ENCODE results near the gene USH2A.

The USH2A gene

DNA sequence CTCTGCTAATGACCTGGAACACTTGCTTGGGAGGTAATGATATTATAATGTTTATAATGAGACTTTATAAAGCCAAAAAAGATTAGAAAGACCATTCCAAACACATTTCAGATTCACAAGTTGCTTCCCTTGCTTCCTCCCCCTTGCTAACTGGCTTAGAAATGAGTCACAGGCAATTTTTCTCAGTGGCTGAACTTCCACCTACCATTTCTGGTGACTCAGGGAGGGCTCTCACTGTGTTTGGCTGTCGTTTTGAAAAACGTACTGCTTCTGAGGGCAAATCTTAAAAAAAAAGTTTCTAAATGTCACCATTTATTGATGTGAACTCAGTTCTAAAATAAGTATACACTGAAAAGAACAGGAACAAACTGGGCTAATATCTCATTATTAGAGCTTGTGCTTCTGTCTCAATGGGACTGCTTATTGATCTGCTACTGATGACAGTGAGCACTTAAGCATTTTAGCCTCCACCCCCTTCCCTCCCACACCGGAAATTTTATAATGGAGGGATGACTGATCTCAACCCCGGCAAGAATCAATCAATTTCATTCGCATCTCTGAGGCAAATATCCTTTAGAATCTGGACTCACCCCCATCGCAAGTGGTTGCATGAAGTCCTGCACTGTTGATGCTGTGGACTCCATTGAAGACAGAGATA lies 577.9 kb downstream of the USH2A start:
- no peak for DNase-seq

DNA sequence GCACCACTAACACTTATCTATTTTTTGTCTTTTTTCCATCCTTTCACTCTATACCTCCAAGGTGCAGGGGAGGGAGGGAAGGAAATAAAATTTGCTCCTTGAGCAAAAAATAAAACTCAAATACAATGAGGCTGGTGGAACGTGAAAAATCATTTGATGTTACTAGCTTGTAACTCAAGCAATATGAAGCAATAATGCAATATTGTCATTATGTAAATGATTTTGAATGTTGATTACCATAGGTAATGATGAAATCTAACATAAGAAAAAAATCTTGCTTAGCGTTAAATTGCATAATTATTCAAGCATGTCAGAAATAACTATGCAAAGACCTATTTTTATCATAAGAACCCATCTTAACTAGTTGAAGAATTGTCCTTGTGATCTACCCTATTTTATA lies 578.5 kb downstream of the USH2A start:
- DNase-seq, result no peak
- TF ChIP-seq GATA1 (IDR thresholded peaks at IDR 0.05; ENCODE audit: low read depth, low read length), result no peak
- no peak for TF ChIP-seq POLR2A (IDR thresholded peaks at IDR 0.05; ENCODE audit: low read length)

More for the DNA sequence above, 577.9 kb downstream of the USH2A start:
- TF ChIP-seq POLR2A (IDR thresholded peaks at IDR 0.05; ENCODE audit: low read length) (no peak), GATA1 (IDR thresholded peaks at IDR 0.05; ENCODE audit: low read depth, low read length) (no peak)

- DNase-seq, result no peak
- TF ChIP-seq GATA1 (IDR thresholded peaks at IDR 0.05; ENCODE audit: low read depth, low read length), result no peak
- TF ChIP-seq POLR2A (IDR thresholded peaks at IDR 0.05; ENCODE audit: low read length), result no peak
Measured at GRCh38 chr1:215844266-215844665, 579.0 kb downstream of the USH2A start.

GRCh38 chr1:215842905-215843304 lies 580.3 kb downstream of the USH2A start:
- no peak for DNase-seq
- TF ChIP-seq GATA1 (IDR thresholded peaks at IDR 0.05; ENCODE audit: low read depth, low read length) (no peak), POLR2A (IDR thresholded peaks at IDR 0.05; ENCODE audit: low read length) (no peak)

DNA sequence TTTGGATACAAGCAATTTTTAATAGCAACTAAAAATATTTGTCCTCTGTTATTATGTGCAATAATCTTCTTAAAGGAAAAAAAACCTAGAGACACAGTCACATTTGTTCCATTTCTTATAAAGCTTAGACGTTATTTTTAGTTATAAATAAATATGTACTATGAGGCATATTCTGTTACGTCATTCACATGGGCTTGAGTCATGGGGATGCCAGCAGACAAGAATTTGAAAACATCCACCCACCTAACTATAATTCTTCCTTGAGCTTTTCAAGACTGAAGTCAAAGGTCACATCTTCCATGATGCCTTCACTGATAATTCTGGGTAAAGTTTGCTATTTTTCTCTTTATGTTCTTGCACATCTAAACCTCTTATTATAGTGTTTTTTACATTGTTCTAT lies 587.3 kb downstream of the USH2A start:
- TF ChIP-seq POLR2A (IDR thresholded peaks at IDR 0.05; ENCODE audit: low read length) (no peak), GATA1 (IDR thresholded peaks at IDR 0.05; ENCODE audit: low read depth, low read length) (no peak)
- no peak for DNase-seq

- DNase-seq, result no peak
- TF ChIP-seq GATA1 (IDR thresholded peaks at IDR 0.05; ENCODE audit: low read depth, low read length), result no peak
- TF ChIP-seq POLR2A (IDR thresholded peaks at IDR 0.05; ENCODE audit: low read length), result no peak
Measured at GRCh38 chr1:215833941-215834729, 589.1 kb downstream of the USH2A start.

DNA sequence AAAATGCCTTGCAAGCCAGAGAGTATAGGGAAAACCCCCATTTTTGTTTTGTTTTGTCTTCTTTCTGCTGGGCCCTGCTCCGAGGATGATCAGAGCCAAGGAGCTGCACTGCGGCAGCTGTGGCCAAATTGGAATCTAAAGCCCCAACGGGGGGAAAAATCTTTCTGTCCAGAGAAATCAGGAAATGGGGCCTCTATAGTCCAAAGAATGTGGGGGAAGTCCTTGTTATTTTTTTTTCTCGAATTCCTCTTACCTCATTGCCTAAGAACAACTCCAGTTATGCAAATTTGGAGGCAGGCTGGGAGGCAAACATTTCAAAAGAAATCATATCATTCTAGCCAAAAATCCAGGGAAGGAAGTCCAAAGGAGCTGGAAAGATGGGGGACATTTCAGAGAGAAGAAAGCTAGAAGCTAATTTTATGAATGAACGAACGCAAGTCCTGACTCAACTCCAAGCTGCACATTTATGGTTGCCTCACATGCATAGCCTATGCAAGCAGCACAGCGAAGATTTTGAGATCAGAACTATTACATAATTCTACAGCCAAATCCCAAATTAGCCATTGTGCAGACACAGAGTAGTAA lies 592.9 kb downstream of the USH2A start:
- TF ChIP-seq GATA1 (IDR thresholded peaks at IDR 0.05; ENCODE audit: low read depth, low read length) (no peak), POLR2A (IDR thresholded peaks at IDR 0.05; ENCODE audit: low read length) (no peak)
- DNase-seq, result no peak

- DNase-seq, result no peak
- TF ChIP-seq GATA1 (IDR thresholded peaks at IDR 0.05; ENCODE audit: low read depth, low read length) (no peak), POLR2A (IDR thresholded peaks at IDR 0.05; ENCODE audit: low read length) (no peak)
Measured at GRCh38 chr1:215825056-215825455, 598.2 kb downstream of the USH2A start.

DNA sequence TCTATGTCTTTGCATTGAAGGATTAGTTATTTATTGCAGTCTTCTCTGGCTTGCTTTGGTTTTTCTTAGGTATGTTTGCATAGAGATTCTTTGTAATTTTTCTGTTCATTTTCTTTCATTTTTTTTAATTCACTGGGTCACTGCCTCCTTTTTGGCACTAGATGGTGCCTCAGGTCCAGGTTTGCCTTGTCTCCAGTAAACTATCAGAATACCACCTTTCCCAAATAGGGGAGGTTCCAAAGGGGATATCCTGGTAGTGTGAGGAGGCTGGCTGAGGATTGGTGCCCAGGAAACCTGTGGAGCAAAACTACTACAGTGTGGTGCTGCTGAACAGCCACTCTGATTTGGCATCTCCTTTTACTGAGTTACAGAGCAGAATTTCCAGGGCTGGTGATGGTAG lies 599.0 kb downstream of the USH2A start:
- no peak for DNase-seq
- TF ChIP-seq GATA1 (IDR thresholded peaks at IDR 0.05; ENCODE audit: low read depth, low read length) (no peak), POLR2A (IDR thresholded peaks at IDR 0.05; ENCODE audit: low read length) (no peak)

GRCh38 chr1:215819114-215819513 lies 604.1 kb downstream of the USH2A start:
- no peak for DNase-seq
- TF ChIP-seq POLR2A (IDR thresholded peaks at IDR 0.05; ENCODE audit: low read length) (no peak), GATA1 (IDR thresholded peaks at IDR 0.05; ENCODE audit: low read depth, low read length) (no peak)

GRCh38 chr1:215807911-215808436 lies 615.3 kb downstream of the USH2A start:
- DNase-seq, result no peak
- TF ChIP-seq POLR2A (IDR thresholded peaks at IDR 0.05; ENCODE audit: low read length) (no peak), GATA1 (IDR thresholded peaks at IDR 0.05; ENCODE audit: low read depth, low read length) (no peak)

DNA sequence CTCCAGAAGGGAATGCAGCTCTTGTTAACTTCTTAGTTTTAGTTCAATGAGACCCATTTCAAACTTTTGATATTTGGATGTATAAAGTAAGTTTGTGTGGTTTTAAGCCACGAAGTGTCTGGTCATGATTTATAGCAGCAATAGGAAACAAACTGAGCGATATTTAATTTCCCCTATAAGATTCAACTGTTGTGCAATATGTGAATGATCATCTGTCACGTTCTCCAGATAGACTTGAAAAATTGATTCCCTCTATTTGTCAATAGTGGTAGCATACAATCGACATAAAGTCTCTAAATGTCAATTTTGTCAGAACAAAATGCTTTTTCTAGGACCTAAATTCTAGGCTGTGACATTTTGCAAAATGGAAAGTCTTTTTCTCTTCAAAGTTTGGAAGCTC lies 616.0 kb downstream of the USH2A start:
- TF ChIP-seq POLR2A (IDR thresholded peaks at IDR 0.05; ENCODE audit: low read length) (no peak), GATA1 (IDR thresholded peaks at IDR 0.05; ENCODE audit: low read depth, low read length) (no peak)
- no peak for DNase-seq

DNA sequence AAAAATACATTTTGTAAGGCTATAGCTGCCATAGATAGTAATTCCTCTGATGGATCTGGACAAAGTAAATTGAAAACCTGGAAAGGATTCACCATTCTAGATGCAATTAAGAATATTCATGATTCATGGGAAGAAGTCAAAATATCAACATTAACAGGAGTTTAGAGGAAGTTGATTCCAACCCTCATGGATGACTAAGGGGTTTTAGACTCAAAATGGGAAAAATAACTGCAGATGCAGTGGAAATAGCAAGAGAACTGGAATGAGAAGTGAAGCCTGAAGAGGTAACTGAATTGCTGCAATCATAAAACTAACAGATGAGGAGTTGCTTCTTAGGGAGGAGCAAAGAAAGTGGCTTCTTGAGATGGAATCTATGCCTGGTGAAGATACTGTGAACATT lies 625.4 kb downstream of the USH2A start:
- TF ChIP-seq POLR2A (IDR thresholded peaks at IDR 0.05; ENCODE audit: low read length) (no peak), GATA1 (IDR thresholded peaks at IDR 0.05; ENCODE audit: low read depth, low read length) (no peak)
- no peak for DNase-seq

- TF ChIP-seq GATA1 (IDR thresholded peaks at IDR 0.05; ENCODE audit: low read depth, low read length) (no peak), POLR2A (IDR thresholded peaks at IDR 0.05; ENCODE audit: low read length) (no peak)
- DNase-seq, result no peak
Measured at GRCh38 chr1:215794156-215794555, 629.1 kb downstream of the USH2A start.
